Measurements from ENCODE around the gene MAIP1. TPM values are rescaled to one million over a fixed set of nuclear protein-coding genes. Genes with fewer than 3 reads are reported as not detected.

MAIP1 gene
- total and polyA plus RNA-seq, 9 of the 15 experiments (the other 6 are each of a cell fraction or from before 2014, with no cell fraction given): 3.6 to 30.0 (median 24.5) TPM

- TF ChIP-seq ZNF280B (CRISPR knock-in tag; IDR thresholded peaks at IDR 0.05) (no peak), HNRNPH1 (optimal IDR thresholded peaks at IDR 0.05; ENCODE audit: low read depth, low read length) (no peak), RREB1 (CRISPR knock-in tag; IDR thresholded peaks at IDR 0.05) (no peak), POU5F1 (IDR thresholded peaks at IDR 0.05; ENCODE audit: borderline replicate concordance, low read depth, low read length, partially characterized antibody) (no peak), HDAC3 (IDR thresholded peaks at IDR 0.05; ENCODE audit: borderline replicate concordance, partially characterized antibody) (no peak), SNIP1 (IDR thresholded peaks at IDR 0.05; ENCODE audit: low read depth) (no peak), MYC (IDR thresholded peaks at IDR 0.05; ENCODE audit: low read depth, low read length) (peak; percentile 65; the same call in 1 of the 2 replicates), MYC (CRISPR knock-in tag; IDR thresholded peaks at IDR 0.05; ENCODE audit: borderline replicate concordance, low read depth) (0 out of 2 replicates have a peak, but pooled peaks have one; percentile 39), GABPB1 (CRISPR knock-in tag; IDR thresholded peaks at IDR 0.05) (peak; percentile 65), FOXP4 (CRISPR knock-in tag; IDR thresholded peaks at IDR 0.05; ENCODE audit: borderline replicate concordance) (no peak), NR4A1 (CRISPR knock-in tag; IDR thresholded peaks at IDR 0.05) (no peak), NR4A1 (tag; IDR thresholded peaks at IDR 0.05) (no peak), FOS (IDR thresholded peaks at IDR 0.05; ENCODE audit: extremely low read depth, insufficient read length) (no peak), ZHX1 (conservative IDR thresholded peaks at IDR 0.05; ENCODE audit: low read length) (no peak), EP400 (IDR thresholded peaks at IDR 0.05) (peak; percentile 73)
Measured at GRCh38 chr2:199911052-199911876, 44.1 kb upstream of the MAIP1 start, which contains the start of gene C2orf69 (continued).

Data from K562 (cell line).